Transverse colon (tissue), 4 donors: ENCODE data around the gene ZNF784. TPM values are rescaled to one million over a fixed set of nuclear protein-coding genes. Genes with fewer than 3 reads are reported as not detected.

Experiments used
- DNase-seq: peaks from one replicate; pipeline ENCODE4 v3.0.0-alpha.2; 2019
- H3K27ac ChIP-seq, 4 donors: fragments of 200-600 bp; sonication (generic); 2 replicates each; pipeline ENCODE4 v1.5.1; 2016 to 2018; ENCODE audit warnings: inconsistent platforms in 4 of 4
- H3K27me3 ChIP-seq: fragments of 200-600 bp; sonication (generic); 2 replicates; pipeline ENCODE4 v1.5.1; 2017; ENCODE audit warnings: inconsistent platforms
- H3K36me3 ChIP-seq, 4 donors: fragments of 200-600 bp; sonication (generic); 2 replicates each; pipeline ENCODE4 v1.5.1; 2017 to 2019; ENCODE audit warnings: inconsistent platforms in 4 of 4
- H3K4me1 ChIP-seq, 4 donors: fragments of 200-600 bp; sonication (generic); 2 replicates each; pipeline ENCODE4 v1.5.1; 2017 to 2020; ENCODE audit warnings: inconsistent platforms in 4 of 4
- H3K4me3 ChIP-seq, 4 donors: fragments of 200-600 bp; sonication (generic); 1 replicate in 1 of 4; 2 replicates in 3 of 4; pipeline versions ENCODE4 v1.5.1 to v1.6.1; 2017 to 2019; ENCODE audit warnings: inconsistent platforms in 4 of 4
- H3K9me3 ChIP-seq, 2 donors: fragments of 200-600 bp; sonication (generic); 2 replicates each; pipeline ENCODE4 v1.5.1; 2017 to 2019; ENCODE audit warnings: inconsistent platforms in 2 of 2
- CTCF ChIP-seq, 5 experiments: fragments of 200-600 bp in 3 of 5; fragments of 450-650 bp in 2 of 5; sonication (generic) in 3 of 5; IDR thresholded peaks; 1 replicate in 2 of 5; 2 replicates in 3 of 5; pipeline ENCODE4 v1.5.1; 2016 to 2017; ENCODE audit warnings: antibody characterized with exemption in 5 of 5, inconsistent platforms in 3 of 5, mild to moderate bottlenecking in 2 of 5, moderate library complexity in 1 of 5
- EP300 ChIP-seq: sonication (generic); formaldehyde crosslinking; IDR thresholded peaks from one replicate; pipeline ENCODE4 v1.6.1; 2017; ENCODE audit warnings: antibody characterized with exemption, low read depth
- POLR2A ChIP-seq: fragments of 450-650 bp; IDR thresholded peaks from one replicate; pipeline ENCODE4 v1.6.1; 2016; ENCODE audit warnings: antibody characterized with exemption, mild to moderate bottlenecking, moderate library complexity
- POLR2AphosphoS5 ChIP-seq, 3 donors: sonication (generic); formaldehyde crosslinking; IDR thresholded peaks; one replicate each; pipeline ENCODE4 v1.6.1; 2016; ENCODE audit warnings: antibody characterized with exemption in 3 of 3
- WGBS, 2 donors: methylation state at CpG; one replicate each; pipeline ENCODE4 v1.1.5; 2018; ENCODE audit warnings: low coverage in 1 of 2; 5-methylcytosine and 5-hydroxymethylcytosine counted together
- in situ Hi-C, 4 donors: fragments of 200-750 bp; cut with MboI; loops; one replicate each; pipeline versions ENCODE4 v1.15.0 to v1.15.1; 2017; ENCODE audit warnings: low sequenced_read_pairs in 3 of 4, low pct_ligation_motif_present in 1 of 4, low pct_unique_long_range_greater_than_20kb in 1 of 4
- intact Hi-C: fragments of 100-400 bp; cut with DNase I; formaldehyde crosslinking; loops from one replicate; pipeline ENCODE4 v1.15.1; 2023; ENCODE audit warnings: low total_unique reads
- total RNA-seq, 4 donors: library from RNA; depleted of rRNA; stranded (reverse); fragments of >200 nt; gene quantifications; one replicate each; pipeline ENCODE4 v1.1.0, GENCODE V29; 2016

The ZNF784 gene
- total RNA-seq, 4 donors from 2014 or later: 11.1 to 27.7 (median 14.5) TPM

GRCh38 chr19:55606471-55606787, 17.9 kb downstream of the ZNF784 start:
- in situ Hi-C loops: loop anchor here in 1 of 4 donors (10.0 kb wide), 1 partner anchor 92 kb away; no protein-coding TSS in a partner anchor
- H3K36me3 ChIP-seq: no peaks in the 10 kb centered on the region
- H3K4me3 ChIP-seq: peak overlapping the region in 3 of 4 donors; percentile 79 to 91 (median 87)
- TF ChIP-seq POLR2AphosphoS5 (IDR thresholded peaks at IDR 0.05): no peak
- no peak for TF ChIP-seq EP300
- no peak for TF ChIP-seq POLR2A
- TF ChIP-seq CTCF (IDR thresholded peaks at IDR 0.05): no peak
- intact Hi-C loops: loop anchor here (10.0 kb wide), 1 partner anchor 492 kb away; the partner anchor contains the start of gene PPP1R12C
- no peak for DNase-seq
- H3K27ac ChIP-seq: peak overlapping the region; percentile 94 to 99 (median 96)
- no peaks in the 10 kb centered on the region for H3K27me3 ChIP-seq
- peaks cover 12 to 33% (median 19%) of the 10 kb centered on the region in 4 donors for H3K4me1 ChIP-seq
- no peaks in the 10 kb centered on the region for H3K9me3 ChIP-seq
- 23% methylated on average over 12 of the region's 12 CpGs; no CpG with 5 or more reads in 1 of the 2 donors for WGBS, 2 donors

- Histone ChIP-seq H3K27ac (peak within 1 kb of the TSS; percentile 94 to 99 (median 96)), H3K4me1 (peaks cover 12 to 35% (median 24%) of the 10 kb centered on the region in 4 donors), H3K36me3 (no peaks in the 10 kb centered on the region), H3K27me3 (no peaks in the 10 kb centered on the region), H3K4me3 (peak within 1 kb of the TSS; percentile 79 to 93 (median 89)), H3K9me3 (no peaks in the 10 kb centered on the region)
- 0 to 3% methylated on average over 4 to 19 of the region's 44 CpGs for WGBS, 2 donors
- in situ Hi-C loops (loop anchor here in 1 of 4 donors (10.0 kb wide), 1 partner anchor 91 kb away; no protein-coding TSS in a partner anchor), intact Hi-C loops (loop anchor here (10.0 kb wide), 1 partner anchor 491 kb away; the partner anchor contains the start of gene PPP1R12C)
- TF ChIP-seq POLR2AphosphoS5 (IDR thresholded peaks at IDR 0.05): no peak
- peak; percentile 59 to 84 (median 67) for TF ChIP-seq CTCF (IDR thresholded peaks at IDR 0.05)
- peak; percentile 86 for DNase-seq
Observed at GRCh38 chr19:55605637-55606470, 18.5 kb downstream of the ZNF784 start, which contains the start of gene ZNF865. Gene ZNF865, plus strand, starts transcription at chr19:55605647. Its CDS starts 7,972 bp downstream, at chr19:55613619.

- 0% methylated on average over 12 to 25 of the region's 43 CpGs for WGBS, 2 donors
- peak; percentile 98 for DNase-seq
- Histone ChIP-seq H3K27me3 (no peaks in the 10 kb centered on the region), H3K9me3 (no peaks in the 10 kb centered on the region), H3K36me3 (no peaks in the 10 kb centered on the region), H3K27ac (peak overlapping the region; percentile 94 to 99 (median 96)), H3K4me3 (peak overlapping the region; percentile 79 to 93 (median 89)), H3K4me1 (peaks cover 12 to 38% (median 28%) of the 10 kb centered on the region in 4 donors)
- TF ChIP-seq POLR2AphosphoS5 (IDR thresholded peaks at IDR 0.05): peak; percentile 48 to 63 (median 59)
- TF ChIP-seq CTCF (IDR thresholded peaks at IDR 0.05): no peak
- peak; percentile 29 for TF ChIP-seq POLR2A
- TF ChIP-seq EP300: no peak
- intact Hi-C loops: loop anchor here (10.0 kb wide), 1 partner anchor 490 kb away; the partner anchor contains the start of gene PPP1R12C
- in situ Hi-C loops: loop anchor here in 1 of 4 donors (10.0 kb wide), 1 partner anchor 90 kb away; no protein-coding TSS in a partner anchor
Observed at GRCh38 chr19:55605207-55605636, 19.1 kb downstream of the ZNF784 start.
